ENCODE measurements around the gene IL17F.

The IL17F gene

DNA sequence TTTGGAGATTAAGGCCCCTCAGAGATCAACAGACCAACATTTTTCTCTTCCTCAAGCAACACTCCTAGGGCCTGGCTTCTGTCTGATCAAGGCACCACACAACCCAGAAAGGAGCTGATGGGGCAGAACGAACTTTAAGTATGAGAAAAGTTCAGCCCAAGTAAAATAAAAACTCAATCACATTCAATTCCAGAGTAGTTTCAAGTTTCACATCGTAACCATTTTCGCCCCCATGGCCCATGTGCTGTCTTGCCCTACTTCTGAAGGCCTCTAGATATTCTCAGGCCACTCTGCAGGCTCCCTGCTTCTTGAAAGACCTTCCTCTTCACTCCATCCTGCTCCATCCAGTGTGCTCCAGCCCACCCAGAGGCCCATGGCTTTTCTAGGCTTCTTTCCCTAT, 53.9 kb downstream of the IL17F start:
- DNase-seq (ENCODE audit: low read depth in 2 of 2), result no peak

DNA sequence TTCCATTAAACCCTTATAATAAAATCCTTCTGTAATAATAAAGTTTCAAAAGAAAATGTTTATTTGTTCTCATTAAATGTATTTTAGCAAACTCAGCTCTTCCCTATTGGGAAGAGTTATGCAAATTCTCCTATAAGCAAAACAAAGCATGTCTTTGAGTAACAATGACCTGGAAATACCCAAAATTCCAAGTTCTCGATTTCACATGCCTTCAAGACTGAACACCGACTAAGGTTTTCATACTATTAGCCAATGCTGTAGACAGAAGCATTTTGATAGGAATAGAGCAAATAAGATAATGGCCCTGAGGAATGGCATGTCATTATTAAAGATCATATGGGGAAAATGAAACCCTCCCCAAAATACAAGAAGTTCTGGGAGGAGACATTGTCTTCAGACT, 54.3 kb downstream of the IL17F start:
- DNase-seq (ENCODE audit: low read depth in 2 of 2), result no peak

DNA sequence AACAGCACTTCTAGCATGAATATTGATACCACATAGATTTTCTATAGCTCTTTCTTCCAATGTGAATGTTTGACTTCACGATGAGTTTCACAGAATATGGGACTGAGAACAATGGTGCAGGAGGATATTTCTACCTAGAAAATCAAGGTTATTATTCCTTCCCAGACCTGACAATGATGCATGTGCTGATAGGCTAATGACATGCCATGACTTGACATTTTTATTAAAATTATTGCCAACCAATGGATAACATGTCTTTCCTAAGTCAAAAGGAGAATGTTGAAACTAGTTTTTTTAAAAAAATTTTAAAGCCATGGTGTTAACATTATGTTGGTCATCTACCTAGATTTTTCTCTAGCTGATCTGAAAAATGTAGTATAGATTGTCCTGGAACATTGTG, 57.2 kb downstream of the IL17F start:
- DNase-seq (ENCODE audit: low read depth in 2 of 2), result no peak

Data from stimulated activated CD4-positive, alpha-beta T cell treated with anti-CD3 and anti-CD28 coated beads, Interleukin-15, amount 100 ng/mL, for 48 hours (primary cell).